GM19099 (cell line): Measurements from ENCODE around the gene CRYBG2.
"Not testable (repeated sequence)": the region's sequence is repeated elsewhere in the genome, so short reads cannot be mapped to it uniquely, and the experiment has no call there.

ENCODE experiments used
- POLR2A ChIP-seq: IDR thresholded peaks from 3 replicates; pipeline ENCODE4 v1.6.1; 2011; ENCODE audit warnings: low read depth; ENCODE audit not compliant: insufficient read length; ENCODE audit errors: extremely low read depth

The CRYBG2 gene

GRCh38 chr1:26375081-26375480 lies 21.2 kb upstream of the CRYBG2 start:
- no peak for TF ChIP-seq POLR2A

- TF ChIP-seq POLR2A, result no peak
Observed at GRCh38 chr1:26373789-26374188, 19.9 kb upstream of the CRYBG2 start.

DNA sequence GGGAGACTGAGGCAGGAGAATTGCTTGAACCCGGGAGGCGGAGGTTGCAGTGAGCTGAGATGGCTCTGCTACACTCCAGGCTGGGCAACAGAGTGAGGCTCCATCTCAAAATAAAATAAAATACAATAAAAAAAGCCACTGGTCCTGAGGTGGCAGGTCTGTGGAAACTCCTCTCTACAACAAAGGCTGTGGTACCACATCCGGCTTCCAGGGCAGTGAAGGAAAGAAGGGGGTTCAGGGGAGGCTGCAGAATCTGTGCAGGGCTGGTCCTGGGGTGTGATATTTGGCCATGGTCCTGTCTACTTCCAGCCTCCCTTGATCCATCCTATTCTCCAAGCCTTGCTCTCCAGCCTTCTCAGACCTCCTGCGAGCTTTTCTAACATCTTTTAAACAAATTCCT lies 19.4 kb upstream of the CRYBG2 start:
- no peak for TF ChIP-seq POLR2A

DNA sequence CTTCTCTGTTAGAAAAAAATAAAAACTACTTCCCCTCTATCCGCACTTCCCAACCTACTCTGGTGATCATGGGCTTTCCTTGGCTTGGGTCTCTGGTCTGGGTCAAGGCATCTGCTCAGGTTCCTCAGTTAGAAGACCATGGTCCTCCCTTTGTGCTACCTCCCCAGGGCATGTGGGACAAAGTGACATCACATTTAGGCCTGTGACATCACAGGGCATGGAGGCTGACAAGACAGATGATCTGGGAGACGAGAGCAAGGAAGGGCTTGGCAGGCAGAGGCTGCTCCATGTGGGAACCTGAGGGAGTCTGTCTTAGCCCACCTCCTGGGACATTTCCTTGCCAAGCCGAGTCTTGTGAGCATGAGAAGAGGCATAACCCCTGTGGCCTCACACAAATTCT lies 18.7 kb upstream of the CRYBG2 start, which contains the start of gene ZNF683:
Gene ZNF683 (minus strand): TSS at position 140 of the 400 bp plus-strand sequence. CDS start 4,179 bp downstream, outside the sequence.
- TF ChIP-seq POLR2A, result not testable (repeated sequence)

GRCh38 chr1:26372039-26372438 lies 18.1 kb upstream of the CRYBG2 start:
- no peak for TF ChIP-seq POLR2A

- TF ChIP-seq POLR2A, result no peak
Observed at GRCh38 chr1:26370591-26371382, 16.9 kb upstream of the CRYBG2 start.

- TF ChIP-seq POLR2A, result no peak
Observed at GRCh38 chr1:26368486-26368885, 14.6 kb upstream of the CRYBG2 start.

GRCh38 chr1:26368006-26368405 lies 14.1 kb upstream of the CRYBG2 start:
- TF ChIP-seq POLR2A, result no peak

- no peak for TF ChIP-seq POLR2A
Observed at GRCh38 chr1:26367441-26367840, 13.5 kb upstream of the CRYBG2 start.

DNA sequence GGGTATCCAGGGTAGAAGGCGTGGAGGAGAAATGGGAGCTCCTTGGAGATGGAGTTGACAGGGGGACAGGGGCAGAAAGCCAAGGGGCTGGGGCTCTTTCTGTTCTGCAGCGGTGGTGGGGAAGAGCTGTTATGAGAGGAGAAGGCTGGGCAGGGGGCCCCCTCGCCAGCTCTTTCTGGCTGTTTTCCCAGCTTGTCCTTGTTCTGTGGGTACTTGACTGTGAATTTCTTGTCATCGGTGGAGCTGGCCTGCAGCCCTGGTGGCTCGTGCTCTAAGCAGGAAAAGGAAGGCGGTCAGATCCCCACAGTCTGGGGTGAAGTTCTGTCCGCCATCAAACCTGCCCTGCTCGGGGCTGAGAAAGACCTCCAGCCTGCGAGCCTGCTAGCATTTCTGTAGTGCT lies 11.0 kb upstream of the CRYBG2 start:
- TF ChIP-seq POLR2A, result no peak

- TF ChIP-seq POLR2A, result no peak
Observed at GRCh38 chr1:26363549-26364448, 9.9 kb upstream of the CRYBG2 start.

DNA sequence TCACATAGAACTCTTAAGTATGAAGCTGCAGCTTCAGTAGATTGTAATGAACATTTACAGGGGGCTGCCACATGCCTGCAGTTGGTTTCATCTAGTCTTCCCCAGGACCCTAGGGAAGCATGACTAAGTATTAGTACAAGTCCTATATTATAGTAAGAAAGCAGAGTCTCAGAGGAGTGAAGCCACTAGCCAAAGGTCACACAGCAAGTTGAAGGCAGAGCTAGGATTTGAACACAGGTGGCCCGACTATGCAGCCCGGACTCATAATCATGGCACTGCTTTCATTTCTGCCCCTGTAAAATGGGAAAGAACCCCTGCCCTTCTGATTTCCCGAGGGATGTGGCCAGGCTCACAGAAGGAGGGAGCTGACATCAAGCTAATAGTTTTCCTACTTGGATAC lies 8.4 kb upstream of the CRYBG2 start:
- no peak for TF ChIP-seq POLR2A

DNA sequence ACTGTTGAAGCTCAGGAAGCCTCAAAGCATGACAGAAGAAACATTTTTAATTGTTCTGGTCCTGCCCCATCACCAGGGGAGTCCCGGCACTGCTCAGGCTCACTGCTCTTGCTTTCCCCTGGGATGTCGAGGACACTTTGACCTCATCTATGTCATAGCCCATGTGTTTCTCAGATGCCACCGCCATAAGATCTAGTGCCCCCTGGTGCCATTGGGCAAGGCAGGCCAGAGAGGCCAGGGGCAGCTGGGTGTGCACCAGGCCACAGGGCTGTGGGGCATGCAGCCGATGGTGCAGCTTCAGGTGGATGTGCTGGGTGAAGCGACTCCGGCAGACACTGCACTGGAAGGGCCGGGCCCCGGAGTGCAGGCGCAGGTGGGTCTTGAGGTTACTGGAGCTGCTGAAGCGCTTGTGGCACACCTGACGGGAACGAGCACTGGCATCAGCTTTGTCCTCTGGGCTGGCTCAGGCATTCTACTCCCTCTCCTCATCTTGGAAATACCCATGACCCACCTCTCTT lies 7.7 kb upstream of the CRYBG2 start:
- TF ChIP-seq POLR2A, result no peak

DNA sequence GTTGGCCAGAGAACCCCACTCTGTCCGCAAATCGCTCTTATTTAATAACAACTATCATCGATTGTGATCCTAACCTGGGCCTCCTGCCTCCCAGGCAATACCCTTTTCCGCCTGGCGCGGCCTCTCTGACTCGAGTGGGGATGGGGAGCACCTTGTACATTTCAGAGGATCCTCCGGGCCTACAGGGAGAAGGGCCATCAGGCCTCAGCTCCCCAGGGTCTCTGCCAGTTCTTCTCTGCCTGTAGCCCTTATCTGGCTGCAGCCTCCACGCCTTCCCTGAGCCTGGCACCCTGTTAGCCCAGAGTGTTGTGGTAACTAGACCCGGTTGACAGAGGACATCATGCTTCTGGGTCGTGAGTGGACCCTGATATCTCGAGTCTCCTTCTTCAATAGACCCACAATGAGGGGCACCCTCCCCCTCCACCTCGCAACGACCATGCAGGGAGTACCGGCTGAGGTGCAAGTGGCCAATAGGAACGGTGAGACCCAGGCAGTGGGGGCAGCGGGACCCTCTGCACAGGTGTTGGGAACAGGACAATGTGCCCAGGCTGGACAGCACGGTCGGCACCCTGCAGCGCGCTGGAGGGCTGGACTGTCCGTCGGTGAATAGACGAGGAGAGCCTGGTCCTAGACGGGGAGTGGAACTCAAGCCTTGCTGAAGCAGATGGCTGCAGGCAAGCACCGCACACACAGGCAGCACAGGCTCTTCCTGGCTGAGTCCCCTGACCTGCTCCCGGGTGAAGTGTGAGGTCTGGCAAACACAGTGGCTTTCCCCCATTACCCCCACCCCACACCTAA lies 7.1 kb upstream of the CRYBG2 start:
- no peak for TF ChIP-seq POLR2A
